Putamen (tissue), 1 donor: ENCODE results near the gene DLL3.

ENCODE experiments used
- DNase-seq: peaks from one replicate; pipeline ENCODE4 v3.0.0-alpha.2; 2016; ENCODE audit warnings: low spot score

DLL3 gene

GRCh38 chr19:39517432-39517831, 18.7 kb downstream of the DLL3 start:
- DNase-seq: no peak

GRCh38 chr19:39518458-39518857, 19.7 kb downstream of the DLL3 start:
- DNase-seq: no peak

GRCh38 chr19:39518975-39519374, 20.2 kb downstream of the DLL3 start:
- DNase-seq: no peak

- DNase-seq: no peak
Measured at GRCh38 chr19:39520541-39521484, 22.1 kb downstream of the DLL3 start.

GRCh38 chr19:39524495-39524894, 25.7 kb downstream of the DLL3 start:
- no peak for DNase-seq

GRCh38 chr19:39525205-39525604, 26.5 kb downstream of the DLL3 start:
- DNase-seq: no peak

GRCh38 chr19:39531834-39532232, 33.1 kb downstream of the DLL3 start:
- no peak for DNase-seq

- DNase-seq: peak; percentile 95
Measured at GRCh38 chr19:39532233-39533002, 33.7 kb downstream of the DLL3 start, which contains the start of gene EID2B. Gene EID2B (minus strand): TSS chr19:39532852. CDS start chr19:39532802, 50 bp downstream.

- no peak for DNase-seq
Measured at GRCh38 chr19:39533003-39533512, 34.3 kb downstream of the DLL3 start.

- no peak for DNase-seq
Measured at GRCh38 chr19:39533791-39534190, 35.0 kb downstream of the DLL3 start.

- DNase-seq: no peak
Measured at GRCh38 chr19:39539165-39539517, 40.4 kb downstream of the DLL3 start.

GRCh38 chr19:39539518-39540332, 41.0 kb downstream of the DLL3 start, which contains the start of gene EID2:
Gene EID2 (minus strand): TSS chr19:39540161. CDS start chr19:39540079, 82 bp downstream.
- peak; percentile 95 for DNase-seq

- no peak for DNase-seq
Measured at GRCh38 chr19:39540333-39540673, 41.6 kb downstream of the DLL3 start.

- DNase-seq: no peak
Measured at GRCh38 chr19:39542206-39542605, 43.5 kb downstream of the DLL3 start.

- no peak for DNase-seq
Measured at GRCh38 chr19:39543477-39543857, 44.7 kb downstream of the DLL3 start.

GRCh38 chr19:39544226-39544903, 45.6 kb downstream of the DLL3 start:
- no peak for DNase-seq

- DNase-seq: no peak
Measured at GRCh38 chr19:39544911-39545310, 46.2 kb downstream of the DLL3 start.

GRCh38 chr19:39546599-39546998, 47.9 kb downstream of the DLL3 start:
- DNase-seq: no peak

- DNase-seq: no peak
Measured at GRCh38 chr19:39550197-39550596, 51.5 kb downstream of the DLL3 start.

GRCh38 chr19:39553082-39553652, 54.4 kb downstream of the DLL3 start:
- DNase-seq: no peak

- no peak for DNase-seq
Measured at GRCh38 chr19:39554701-39555311, 56.1 kb downstream of the DLL3 start.
